SK-N-SH (cell line): Measurements from ENCODE around the gene AFF3. TPM values are rescaled to one million over a fixed set of nuclear protein-coding genes. Genes with fewer than 3 reads are reported as not detected.

Experiments
- CTCF ChIA-PET: fragments of 300-600, 350-600 bp; formaldehyde crosslinking; extraction: SDS; loops from one replicate; lab custom pipeline; 2021; lab: Yijun Ruan, JAX
- POLR2A ChIA-PET: fragments of 350-600 bp; sonication (Branson Sonifier 250); formaldehyde crosslinking; extraction: SDS; loops from one replicate; lab custom pipeline; 2020; ENCODE audit warnings: antibody characterized with exemption, inconsistent platforms; lab: Yijun Ruan, JAX
- DNase-seq: peaks from one replicate; pipeline ENCODE4 v3.0.0; 2012
- H2AFZ ChIP-seq: fragments of 200-600 bp; sonication (generic); 2 replicates; pipeline ENCODE4 v1.8.1; 2016; ENCODE audit warnings: antibody characterized with exemption, mild to moderate bottlenecking, low read depth
- H3F3A ChIP-seq: fragments of 200-600 bp; sonication (generic); replicated peaks from 2 replicates; pipeline ENCODE3; 2016; ENCODE audit warnings: antibody characterized with exemption, mild to moderate bottlenecking; ENCODE audit not compliant: insufficient read depth
- H3K27ac ChIP-seq, 2 experiments: fragments of 200-500 bp in 1 of 2; fragments of 200-600 bp in 1 of 2; sonication (Bioruptor generic) in 1 of 2; sonication (generic), shearing (Covaris generic) in 1 of 2; 2 replicates each; pipeline versions ENCODE4 v1.5.1 to v1.6.1; 2014 to 2016; ENCODE audit warnings: low read depth in 2 of 2, inconsistent platforms in 1 of 2, low read length in 1 of 2, mild to moderate bottlenecking in 1 of 2, mixed read lengths in 1 of 2
- H3K27me3 ChIP-seq: fragments of 200-600 bp; sonication (generic), shearing (Covaris generic); 2 replicates; pipeline ENCODE4 v1.6.1; 2016; ENCODE audit warnings: mixed run types; ENCODE audit not compliant: insufficient read depth
- H3K36me3 ChIP-seq, 2 experiments: fragments of 200-500 bp in 1 of 2; fragments of 200-600 bp in 1 of 2; sonication (Bioruptor generic) in 1 of 2; sonication (generic) in 1 of 2; replicated peaks in 1 of 2; 2 replicates each; pipeline versions ENCODE3 to v1.5.1; 2014 to 2016; ENCODE audit warnings: low read length in 1 of 2, mild to moderate bottlenecking in 1 of 2; ENCODE audit not compliant: insufficient read depth in 2 of 2, control insufficient read depth in 1 of 2
- H3K4me1 ChIP-seq, 2 experiments: fragments of 200-500 bp in 1 of 2; fragments of 200-600 bp in 1 of 2; sonication (Bioruptor generic) in 1 of 2; sonication (generic), shearing (Covaris generic) in 1 of 2; 2 replicates each; pipeline versions ENCODE4 v1.5.1 to v1.6.1; 2014 to 2016; ENCODE audit warnings: low read depth in 1 of 2, low read length in 1 of 2, mixed run types in 1 of 2; ENCODE audit not compliant: insufficient read depth in 2 of 2, control insufficient read depth in 1 of 2
- H3K4me2 ChIP-seq: fragments of 200-600 bp; sonication (generic), shearing (Covaris generic); 2 replicates; pipeline ENCODE4 v1.6.1; 2017; ENCODE audit warnings: mixed run types
- H3K4me3 ChIP-seq, 2 experiments: fragments of 200-500 bp in 1 of 2; fragments of 200-600 bp in 1 of 2; sonication (Bioruptor generic) in 1 of 2; sonication (generic), shearing (Covaris generic) in 1 of 2; 2 replicates each; pipeline versions ENCODE4 v1.5.1 to v1.8.1; 2014 to 2016; ENCODE audit warnings: low read depth in 2 of 2, inconsistent platforms in 1 of 2, low read length in 1 of 2, mild to moderate bottlenecking in 1 of 2, mixed read lengths in 1 of 2, moderate library complexity in 1 of 2
- H3K79me2 ChIP-seq: fragments of 200-600 bp; sonication (generic); 2 replicates; pipeline ENCODE4 v1.8.1; 2017; ENCODE audit warnings: mild to moderate bottlenecking; ENCODE audit not compliant: insufficient read depth
- H3K9ac ChIP-seq: fragments of 200-600 bp; sonication (generic); 2 replicates; pipeline ENCODE4 v1.6.1; 2017; ENCODE audit warnings: mixed run types
- H3K9me2 ChIP-seq: fragments of 200-600 bp; sonication (generic); 2 replicates; pipeline ENCODE4 v1.6.1; 2017; ENCODE audit warnings: mixed run types
- H3K9me3 ChIP-seq: fragments of 200-600 bp; sonication (generic); 2 replicates; pipeline ENCODE4 v1.6.1; 2017; ENCODE audit warnings: mixed run types, mild to moderate bottlenecking, moderate library complexity
- H4K20me1 ChIP-seq: fragments of 200-600 bp; sonication (generic); 2 replicates; pipeline ENCODE4 v1.6.1; 2017; ENCODE audit warnings: mild to moderate bottlenecking, mixed run types; ENCODE audit not compliant: insufficient read depth
- CTCF ChIP-seq: fragments of 200-600 bp; sonication (generic); IDR thresholded peaks from 2 replicates; pipeline ENCODE4 v1.6.1; 2017; ENCODE audit warnings: antibody characterized with exemption, mild to moderate bottlenecking, moderate library complexity
- EZH2phosphoT487 ChIP-seq: fragments of 200-600 bp; sonication (generic); IDR thresholded peaks from 2 replicates; pipeline ENCODE4 v1.6.1; 2017; ENCODE audit warnings: low read depth, mixed run types, mild to moderate bottlenecking, antibody characterized with exemption, moderate library complexity, borderline replicate concordance
- FOXJ3 ChIP-seq: sonication (generic); formaldehyde crosslinking; IDR thresholded peaks from 2 replicates; pipeline ENCODE4 v1.5.1; 2020; ENCODE audit warnings: mild to moderate bottlenecking, missing genetic modification reagents
- GABPA ChIP-seq: IDR thresholded peaks from 2 replicates; pipeline ENCODE4 v1.4.0; 2012; ENCODE audit warnings: low read depth, mild to moderate bottlenecking
- GATA2 ChIP-seq: sonication (generic); formaldehyde crosslinking; IDR thresholded peaks from 2 replicates; pipeline ENCODE4 v1.5.0; 2020; ENCODE audit warnings: mild to moderate bottlenecking, missing genetic modification reagents
- NFIC ChIP-seq: IDR thresholded peaks from 2 replicates; pipeline ENCODE4 v1.4.0; 2012; ENCODE audit warnings: borderline replicate concordance
- NRF1 ChIP-seq: IDR thresholded peaks from 2 replicates; pipeline ENCODE4 v1.6.1; 2012; ENCODE audit warnings: low read depth, mild to moderate bottlenecking, low read length
- POLR2AphosphoS5 ChIP-seq: IDR thresholded peaks from 2 replicates; pipeline ENCODE4 v1.6.1; 2012; ENCODE audit warnings: low read depth, low read length
- RAD21 ChIP-seq: IDR thresholded peaks from 2 replicates; pipeline ENCODE4 v1.6.1; 2012; ENCODE audit warnings: mild to moderate bottlenecking, low read length
- RCOR1 ChIP-seq: fragments of 150-350 bp; IDR thresholded peaks from 2 replicates; pipeline ENCODE4 v1.6.1; 2017; ENCODE audit warnings: antibody characterized with exemption, low read length
- REST ChIP-seq: IDR thresholded peaks from 2 replicates; pipeline ENCODE4 v1.6.1; 2012; ENCODE audit warnings: mild to moderate bottlenecking, low read depth, low read length, moderate library complexity
- RFX5 ChIP-seq: IDR thresholded peaks from 2 replicates; pipeline ENCODE4 v1.6.1; 2012; ENCODE audit warnings: mild to moderate bottlenecking, improper control_type of control experiment, low read length
- RXRA ChIP-seq: IDR thresholded peaks from 2 replicates; pipeline ENCODE4 v1.4.0; 2012; ENCODE audit warnings: low read depth, mild to moderate bottlenecking, borderline replicate concordance
- SIN3A ChIP-seq: IDR thresholded peaks from 2 replicates; pipeline ENCODE4 v1.6.1; 2012; ENCODE audit warnings: low read depth, mild to moderate bottlenecking, low read length, moderate library complexity, borderline replicate concordance
- TAF1 ChIP-seq: IDR thresholded peaks from 2 replicates; pipeline ENCODE4 v1.6.1; 2012; ENCODE audit warnings: low read depth, mild to moderate bottlenecking, low read length, moderate library complexity, borderline replicate concordance
- TCF12 ChIP-seq: IDR thresholded peaks from 2 replicates; pipeline ENCODE4 v1.4.0; 2012
- WGBS: methylation state at CpG from one replicate; pipeline ENCODE4 v1.1.6; 2017; ENCODE audit warnings: low lambda C conversion rate; 5-methylcytosine and 5-hydroxymethylcytosine counted together
- polyA plus RNA-seq, 3 experiments: library from polyadenylated mRNA; depleted of rRNA; stranded (reverse); fragments of >200 nt; gene quantifications; 2 replicates each; pipeline ENCODE4 v1.2.3, GENCODE V29; 2012
- TF ChIP-seq, protein P1 (sequence below): fragments of 150-350 bp; IDR thresholded peaks from 2 replicates; pipeline ENCODE4 v1.6.1; 2017; ENCODE audit warnings: antibody characterized with exemption, low read length, low read depth, borderline replicate concordance
- TF ChIP-seq, protein P2 (sequence below): IDR thresholded peaks from 2 replicates; pipeline ENCODE4 v1.4.0; 2012; ENCODE audit warnings: low read depth, borderline replicate concordance

The AFF3 gene
- polyA plus RNA-seq, 1 of the 3 experiments (the other 2 are of a cell fraction): 0.36 TPM

GRCh38 chr2:99809259-99809900, 333.0 kb downstream of the AFF3 start:
- no peak overlapping the region for H3K27ac ChIP-seq
- ChIA-PET CTCF (interaction anchor here (1.5 kb wide), 1 partner anchor 250 kb away, joined by 3 read pairs; no protein-coding TSS in a partner anchor), POLR2A (no interaction called here)
- TF ChIP-seq EZH2phosphoT487 (no peak), POLR2AphosphoS5 (no peak), TAF1 (no peak), TCF12 (no peak), REST (no peak), RFX5 (no peak), RXRA (no peak), FOXJ3 (no peak), NRF1 (no peak), CTCF (no peak), RAD21 (no peak), SIN3A (no peak), GATA2 (no peak), NFIC (no peak), RCOR1 (no peak), GABPA (no peak)
- TF ChIP-seq, protein P1, sequence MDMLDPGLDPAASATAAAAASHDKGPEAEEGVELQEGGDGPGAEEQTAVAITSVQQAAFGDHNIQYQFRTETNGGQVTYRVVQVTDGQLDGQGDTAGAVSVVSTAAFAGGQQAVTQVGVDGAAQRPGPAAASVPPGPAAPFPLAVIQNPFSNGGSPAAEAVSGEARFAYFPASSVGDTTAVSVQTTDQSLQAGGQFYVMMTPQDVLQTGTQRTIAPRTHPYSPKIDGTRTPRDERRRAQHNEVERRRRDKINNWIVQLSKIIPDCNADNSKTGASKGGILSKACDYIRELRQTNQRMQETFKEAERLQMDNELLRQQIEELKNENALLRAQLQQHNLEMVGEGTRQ: no peak
- TF ChIP-seq, protein P2, sequence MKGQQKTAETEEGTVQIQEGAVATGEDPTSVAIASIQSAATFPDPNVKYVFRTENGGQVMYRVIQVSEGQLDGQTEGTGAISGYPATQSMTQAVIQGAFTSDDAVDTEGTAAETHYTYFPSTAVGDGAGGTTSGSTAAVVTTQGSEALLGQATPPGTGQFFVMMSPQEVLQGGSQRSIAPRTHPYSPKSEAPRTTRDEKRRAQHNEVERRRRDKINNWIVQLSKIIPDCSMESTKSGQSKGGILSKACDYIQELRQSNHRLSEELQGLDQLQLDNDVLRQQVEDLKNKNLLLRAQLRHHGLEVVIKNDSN: no peak
- no peaks in the 10 kb centered on the region for H3K9me3 ChIP-seq
- peaks cover 0 to 19% of the 10 kb centered on the region in 2 experiments; a peak in 1 of 4 replicates for H3K4me1 ChIP-seq
- H2AFZ ChIP-seq: no peak overlapping the region
- H3F3A ChIP-seq: peaks cover 13% of the 10 kb centered on the region
- no peaks in the 10 kb centered on the region for H3K27me3 ChIP-seq
- H3K36me3 ChIP-seq: no peaks in the 10 kb centered on the region
- no peak overlapping the region for H3K9ac ChIP-seq
- no peak overlapping the region for H3K4me2 ChIP-seq
- no peaks in the 10 kb centered on the region for H4K20me1 ChIP-seq
- no peaks in the 10 kb centered on the region for H3K9me2 ChIP-seq
- no peak overlapping the region for H3K4me3 ChIP-seq
- no peaks in the 10 kb centered on the region for H3K79me2 ChIP-seq
- 89% methylated on average over 8 of the region's 8 CpGs for WGBS
- DNase-seq: no peak
